Measurements from ENCODE around the gene LRMDA. TPM values are rescaled to one million over a fixed set of nuclear protein-coding genes. Genes with fewer than 3 reads are reported as not detected.

LRMDA gene
- total and polyA plus RNA-seq, 2 donors (not counting 1 experiment from before 2014, with no cell fraction given): 0.12 TPM; not detected in 1

DNA sequence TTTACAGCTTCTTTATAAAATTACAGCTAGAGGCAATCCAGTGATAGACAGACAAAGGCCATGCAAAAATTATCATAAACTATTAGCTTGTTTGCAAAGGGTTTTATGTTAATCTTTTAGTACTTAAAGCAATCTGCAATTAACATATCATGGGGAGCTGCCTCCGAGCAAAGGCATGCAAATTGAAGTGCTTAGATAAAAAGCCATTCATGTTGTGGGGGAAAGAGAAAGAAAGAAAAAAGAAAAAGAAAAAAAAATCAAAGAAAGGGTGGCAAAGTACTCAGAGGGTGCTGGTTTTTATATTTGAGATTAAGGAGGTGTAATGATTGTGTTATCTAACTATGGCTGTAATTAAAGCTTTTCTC, 799.5 kb downstream of the LRMDA start:
- no peak for DNase-seq
- POLR2A ChIA-PET: no interaction called here
- intact Hi-C loops (cut with micrococcal nuclease): no loop called here
- H3K27me3 ChIP-seq (replicated peaks in 1 of 4; ENCODE audit: control extremely low read depth in 1 of 4, control insufficient read depth in 3 of 4, insufficient read depth in 4 of 4, low read length in 3 of 4): no peaks in the 10 kb centered on the region
- H3K4me3 ChIP-seq (ENCODE audit: control extremely low read depth in 1 of 5, extremely low read depth in 1 of 5, insufficient read depth in 1 of 5, low read depth in 2 of 5, low read length in 4 of 5): no peak overlapping the region
- no CpG with 5 or more reads among the region's 1 CpG for WGBS (ENCODE audit: insufficient coverage)
- H3K4me2 ChIP-seq (replicated peaks; ENCODE audit: low read depth, low read length, poor library complexity, severe bottlenecking): no peak overlapping the region
- Mint-ChIP-seq H3K9me3 (ENCODE audit: insufficient read depth) (peaks cover under 1% of the 10 kb centered on the region), H3K4me3 (no peak overlapping the region), H3K27me3 (no peaks in the 10 kb centered on the region), H3K4me1 (no peaks in the 10 kb centered on the region), H3K27ac (no peak overlapping the region)
- H3K9ac ChIP-seq (ENCODE audit: low read length): no peak overlapping the region
- H3K9me3 ChIP-seq (ENCODE audit: control extremely low read depth in 1 of 3, control insufficient read depth in 2 of 3, insufficient read depth in 1 of 3, low read length in 2 of 3): no peaks in the 10 kb centered on the region
- no peaks in the 10 kb centered on the region for H3K4me1 ChIP-seq (ENCODE audit: control insufficient read depth in 2 of 2, insufficient read depth in 2 of 2, low read length in 2 of 2)
- no peaks in the 10 kb centered on the region for H4K20me1 ChIP-seq (ENCODE audit: control insufficient read depth, insufficient read depth, low read length, poor library complexity, severe bottlenecking)
- H3K27ac ChIP-seq (ENCODE audit: low read length in 2 of 2): no peak overlapping the region
- no peak overlapping the region for H2AFZ ChIP-seq (ENCODE audit: insufficient read depth, low read depth, low read length, poor library complexity, severe bottlenecking)
- TF ChIP-seq EZH2 (IDR thresholded peaks at IDR 0.05; ENCODE audit: borderline replicate concordance, insufficient read depth, low read depth, low read length, poor library complexity, severe bottlenecking): no peak
- TF ChIP-seq, protein P1, sequence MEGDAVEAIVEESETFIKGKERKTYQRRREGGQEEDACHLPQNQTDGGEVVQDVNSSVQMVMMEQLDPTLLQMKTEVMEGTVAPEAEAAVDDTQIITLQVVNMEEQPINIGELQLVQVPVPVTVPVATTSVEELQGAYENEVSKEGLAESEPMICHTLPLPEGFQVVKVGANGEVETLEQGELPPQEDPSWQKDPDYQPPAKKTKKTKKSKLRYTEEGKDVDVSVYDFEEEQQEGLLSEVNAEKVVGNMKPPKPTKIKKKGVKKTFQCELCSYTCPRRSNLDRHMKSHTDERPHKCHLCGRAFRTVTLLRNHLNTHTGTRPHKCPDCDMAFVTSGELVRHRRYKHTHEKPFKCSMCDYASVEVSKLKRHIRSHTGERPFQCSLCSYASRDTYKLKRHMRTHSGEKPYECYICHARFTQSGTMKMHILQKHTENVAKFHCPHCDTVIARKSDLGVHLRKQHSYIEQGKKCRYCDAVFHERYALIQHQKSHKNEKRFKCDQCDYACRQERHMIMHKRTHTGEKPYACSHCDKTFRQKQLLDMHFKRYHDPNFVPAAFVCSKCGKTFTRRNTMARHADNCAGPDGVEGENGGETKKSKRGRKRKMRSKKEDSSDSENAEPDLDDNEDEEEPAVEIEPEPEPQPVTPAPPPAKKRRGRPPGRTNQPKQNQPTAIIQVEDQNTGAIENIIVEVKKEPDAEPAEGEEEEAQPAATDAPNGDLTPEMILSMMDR (IDR thresholded peaks at IDR 0.05): no peak
- no peak for ATAC-seq (ENCODE audit: low read depth)
- no peaks in the 10 kb centered on the region for H3K36me3 ChIP-seq (replicated peaks in 1 of 2; ENCODE audit: control extremely low read depth in 1 of 2, control insufficient read depth in 1 of 2, extremely low read depth in 1 of 2, insufficient read depth in 2 of 2, low read length in 1 of 2)
- CTCF ChIA-PET: interaction anchor here (0.7 kb wide), 1 partner anchor 339 kb away, joined by 3 read pairs; no protein-coding TSS in a partner anchor
- H3K79me2 ChIP-seq (ENCODE audit: control insufficient read depth, insufficient read depth, low read length): no peaks in the 10 kb centered on the region

DNA sequence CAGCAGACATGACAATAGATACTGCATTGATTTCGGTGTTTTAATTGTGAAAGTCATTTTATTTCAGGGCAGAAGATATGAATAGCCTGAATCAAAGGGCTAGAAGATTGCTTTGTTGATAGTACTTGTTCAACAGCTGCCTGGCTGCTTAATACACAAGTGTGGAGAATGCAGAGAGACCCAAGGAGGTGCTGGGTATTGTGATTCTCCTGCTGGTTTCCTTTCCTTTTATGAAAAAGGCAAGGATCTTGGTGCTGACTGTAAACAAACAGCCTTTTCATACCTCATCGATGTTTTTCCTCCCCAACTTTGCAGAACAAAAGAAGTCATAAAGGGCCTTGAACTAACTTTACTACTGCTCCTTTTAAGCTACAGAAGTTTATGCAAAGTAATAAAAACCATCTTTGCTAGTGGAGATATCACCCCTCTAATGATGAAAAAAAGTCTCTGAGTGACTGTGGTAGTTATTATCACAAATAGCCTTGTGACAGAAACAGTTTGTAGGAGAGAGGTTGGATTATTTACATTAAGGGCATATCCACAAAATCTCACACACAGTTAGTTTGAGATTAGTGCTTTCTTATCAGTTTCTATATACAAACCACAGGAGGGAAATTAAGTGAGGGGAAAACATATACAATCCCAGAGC, 800.0 kb downstream of the LRMDA start:
- CTCF ChIA-PET: no interaction called here
- WGBS (ENCODE audit: insufficient coverage): 83% methylated on average over 1 of the region's 2 CpGs
- H3K9ac ChIP-seq (ENCODE audit: low read length): no peak overlapping the region

More for the DNA sequence above, 800.0 kb downstream of the LRMDA start:
- Histone ChIP-seq H3K36me3 (replicated peaks in 1 of 2; ENCODE audit: control extremely low read depth in 1 of 2, control insufficient read depth in 1 of 2, extremely low read depth in 1 of 2, insufficient read depth in 2 of 2, low read length in 1 of 2) (no peaks in the 10 kb centered on the region), H2AFZ (ENCODE audit: insufficient read depth, low read depth, low read length, poor library complexity, severe bottlenecking) (no peak overlapping the region), H3K9me3 (ENCODE audit: control extremely low read depth in 1 of 3, control insufficient read depth in 2 of 3, insufficient read depth in 1 of 3, low read length in 2 of 3) (no peaks in the 10 kb centered on the region), H3K4me3 (ENCODE audit: control extremely low read depth in 1 of 5, extremely low read depth in 1 of 5, insufficient read depth in 1 of 5, low read depth in 2 of 5, low read length in 4 of 5) (no peak overlapping the region), H3K4me2 (replicated peaks; ENCODE audit: low read depth, low read length, poor library complexity, severe bottlenecking) (no peak overlapping the region), H4K20me1 (ENCODE audit: control insufficient read depth, insufficient read depth, low read length, poor library complexity, severe bottlenecking) (no peaks in the 10 kb centered on the region), H3K27ac (ENCODE audit: low read length in 2 of 2) (no peak overlapping the region), H3K79me2 (ENCODE audit: control insufficient read depth, insufficient read depth, low read length) (no peaks in the 10 kb centered on the region), H3K27me3 (replicated peaks in 1 of 4; ENCODE audit: control extremely low read depth in 1 of 4, control insufficient read depth in 3 of 4, insufficient read depth in 4 of 4, low read length in 3 of 4) (no peaks in the 10 kb centered on the region), H3K4me1 (ENCODE audit: control insufficient read depth in 2 of 2, insufficient read depth in 2 of 2, low read length in 2 of 2) (no peaks in the 10 kb centered on the region)
- intact Hi-C loops (cut with micrococcal nuclease): no loop called here
- H3K27ac Mint-ChIP-seq: no peak overlapping the region
- TF ChIP-seq, protein P1 (IDR thresholded peaks at IDR 0.05): no peak
- no peak for TF ChIP-seq EZH2 (IDR thresholded peaks at IDR 0.05; ENCODE audit: borderline replicate concordance, insufficient read depth, low read depth, low read length, poor library complexity, severe bottlenecking)
- no peak overlapping the region for H3K4me3 Mint-ChIP-seq
- DNase-seq: no peak
- no peaks in the 10 kb centered on the region for H3K4me1 Mint-ChIP-seq
- no peaks in the 10 kb centered on the region for H3K27me3 Mint-ChIP-seq
- POLR2A ChIA-PET: no interaction called here
- no peak for ATAC-seq (ENCODE audit: low read depth)
- H3K9me3 Mint-ChIP-seq (ENCODE audit: insufficient read depth): no peaks in the 10 kb centered on the region
